OCI-LY3 (cell line): Measurements from ENCODE around the gene WWC1.

Experiments
- EZH2phosphoT487 ChIP-seq: fragments of 200-600 bp; shearing (Covaris generic); IDR thresholded peaks from 2 replicates; pipeline ENCODE4 v1.6.1; 2018; ENCODE audit warnings: antibody characterized with exemption, mixed run types, low read depth
- TF ChIP-seq, protein P1 (sequence below): fragments of 200-600, 300-600 bp; sonication (generic); IDR thresholded peaks from 2 replicates; pipeline ENCODE4 v1.5.1; 2014; ENCODE audit warnings: antibody characterized with exemption, low read length, low read depth

DNA sequence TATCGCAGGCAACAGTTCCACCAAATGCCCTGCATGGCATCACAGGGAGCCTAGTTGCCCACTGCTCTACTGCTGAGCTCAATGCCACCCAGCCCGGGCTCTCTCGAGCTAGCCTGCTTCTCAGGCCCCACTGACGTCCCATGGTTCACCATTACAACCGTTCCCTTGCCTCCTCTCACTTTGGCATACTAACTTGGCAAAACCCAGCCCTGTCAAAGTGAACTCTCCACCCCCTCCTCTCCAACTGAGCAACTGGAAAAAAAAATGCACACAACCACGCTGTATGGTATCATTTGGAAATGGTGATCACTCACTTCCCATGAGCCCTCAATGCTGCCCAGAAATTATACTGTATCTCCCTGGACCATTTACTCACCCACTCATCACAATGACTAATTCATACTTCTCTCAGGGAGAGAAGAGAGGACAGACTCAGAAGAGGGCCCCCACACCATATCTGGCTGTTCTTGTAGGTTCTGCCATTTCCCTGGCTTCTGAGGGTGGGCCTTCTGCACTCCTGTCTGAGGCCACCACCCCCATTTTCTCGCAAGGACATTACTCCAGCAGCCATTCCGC is 143.4 kb downstream of the WWC1 start:
- TF ChIP-seq, protein P1, sequence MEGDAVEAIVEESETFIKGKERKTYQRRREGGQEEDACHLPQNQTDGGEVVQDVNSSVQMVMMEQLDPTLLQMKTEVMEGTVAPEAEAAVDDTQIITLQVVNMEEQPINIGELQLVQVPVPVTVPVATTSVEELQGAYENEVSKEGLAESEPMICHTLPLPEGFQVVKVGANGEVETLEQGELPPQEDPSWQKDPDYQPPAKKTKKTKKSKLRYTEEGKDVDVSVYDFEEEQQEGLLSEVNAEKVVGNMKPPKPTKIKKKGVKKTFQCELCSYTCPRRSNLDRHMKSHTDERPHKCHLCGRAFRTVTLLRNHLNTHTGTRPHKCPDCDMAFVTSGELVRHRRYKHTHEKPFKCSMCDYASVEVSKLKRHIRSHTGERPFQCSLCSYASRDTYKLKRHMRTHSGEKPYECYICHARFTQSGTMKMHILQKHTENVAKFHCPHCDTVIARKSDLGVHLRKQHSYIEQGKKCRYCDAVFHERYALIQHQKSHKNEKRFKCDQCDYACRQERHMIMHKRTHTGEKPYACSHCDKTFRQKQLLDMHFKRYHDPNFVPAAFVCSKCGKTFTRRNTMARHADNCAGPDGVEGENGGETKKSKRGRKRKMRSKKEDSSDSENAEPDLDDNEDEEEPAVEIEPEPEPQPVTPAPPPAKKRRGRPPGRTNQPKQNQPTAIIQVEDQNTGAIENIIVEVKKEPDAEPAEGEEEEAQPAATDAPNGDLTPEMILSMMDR = no peak
- no peak for TF ChIP-seq EZH2phosphoT487
